Epithelial cell of proximal tubule (primary cell): Measurements from ENCODE around the gene SCGB3A2. TPM values are rescaled to one million over a fixed set of nuclear protein-coding genes. Genes with fewer than 3 reads are reported as not detected.
"Not testable (repeated sequence)": the region's sequence is repeated elsewhere in the genome, so short reads cannot be mapped to it uniquely, and the experiment has no call there.

Experiments
- DNase-seq: peaks from one replicate; pipeline ENCODE4 v3.0.0-alpha.2; 2011; ENCODE audit warnings: low read depth
- H3K4me3 ChIP-seq: 2 replicates; pipeline ENCODE4 v1.5.1; 2011; ENCODE audit warnings: low read depth, mild to moderate bottlenecking, low read length
- total RNA-seq: library from RNA; depleted of rRNA; stranded (reverse); fragments of >200 nt; gene quantifications from 2 replicates; pipeline ENCODE4 v1.2.3, GENCODE V29; 2015
- TF ChIP-seq, protein P1 (sequence below): conservative IDR thresholded peaks from 2 replicates; pipeline ENCODE4 v1.5.1; 2012; ENCODE audit warnings: low read depth, mild to moderate bottlenecking, low read length

SCGB3A2 gene
- total RNA-seq, 1 donor from 2014 or later: not detected

- DNase-seq: no peak
- TF ChIP-seq, protein P1, sequence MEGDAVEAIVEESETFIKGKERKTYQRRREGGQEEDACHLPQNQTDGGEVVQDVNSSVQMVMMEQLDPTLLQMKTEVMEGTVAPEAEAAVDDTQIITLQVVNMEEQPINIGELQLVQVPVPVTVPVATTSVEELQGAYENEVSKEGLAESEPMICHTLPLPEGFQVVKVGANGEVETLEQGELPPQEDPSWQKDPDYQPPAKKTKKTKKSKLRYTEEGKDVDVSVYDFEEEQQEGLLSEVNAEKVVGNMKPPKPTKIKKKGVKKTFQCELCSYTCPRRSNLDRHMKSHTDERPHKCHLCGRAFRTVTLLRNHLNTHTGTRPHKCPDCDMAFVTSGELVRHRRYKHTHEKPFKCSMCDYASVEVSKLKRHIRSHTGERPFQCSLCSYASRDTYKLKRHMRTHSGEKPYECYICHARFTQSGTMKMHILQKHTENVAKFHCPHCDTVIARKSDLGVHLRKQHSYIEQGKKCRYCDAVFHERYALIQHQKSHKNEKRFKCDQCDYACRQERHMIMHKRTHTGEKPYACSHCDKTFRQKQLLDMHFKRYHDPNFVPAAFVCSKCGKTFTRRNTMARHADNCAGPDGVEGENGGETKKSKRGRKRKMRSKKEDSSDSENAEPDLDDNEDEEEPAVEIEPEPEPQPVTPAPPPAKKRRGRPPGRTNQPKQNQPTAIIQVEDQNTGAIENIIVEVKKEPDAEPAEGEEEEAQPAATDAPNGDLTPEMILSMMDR: no peak
- H3K4me3 ChIP-seq: no peak overlapping the region
These were observed 17.9 kb upstream of the SCGB3A2 start for GRCh38 chr5:147860641-147861025.

DNA sequence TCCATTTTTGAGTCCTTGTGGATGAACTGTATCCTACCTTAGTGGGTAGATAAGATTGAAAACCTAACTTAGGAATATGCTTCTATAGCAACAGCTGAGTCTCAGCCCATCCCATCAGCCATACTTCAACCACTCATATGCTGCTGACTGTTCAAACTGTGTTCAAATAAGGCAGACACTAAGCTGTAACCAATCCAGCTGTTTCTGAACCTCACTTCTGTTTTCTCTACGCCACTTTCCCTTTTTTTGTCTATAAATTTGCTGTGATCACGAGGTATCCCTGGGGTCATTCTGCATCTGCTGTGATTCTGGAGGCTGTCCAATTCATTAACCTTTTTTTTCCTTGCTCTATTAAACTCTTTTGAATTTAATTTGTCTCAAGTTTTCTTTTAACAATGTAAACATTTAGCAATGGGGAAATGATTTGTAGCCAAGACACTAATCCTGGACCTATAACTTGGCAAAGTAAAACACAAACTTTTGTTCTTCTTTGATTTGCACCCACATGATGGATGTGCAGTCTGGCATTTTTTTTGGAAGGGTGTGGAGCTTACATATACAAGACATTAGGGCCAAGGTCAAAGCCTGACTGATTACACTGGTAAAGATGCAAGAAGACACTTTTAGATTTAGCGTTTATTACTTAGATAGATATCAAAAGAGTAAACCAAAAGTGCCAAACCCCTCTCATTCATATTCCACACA is 14.9 kb upstream of the SCGB3A2 start:
- TF ChIP-seq, protein P1: no peak
- no peak overlapping the region for H3K4me3 ChIP-seq
- no peak for DNase-seq

DNA sequence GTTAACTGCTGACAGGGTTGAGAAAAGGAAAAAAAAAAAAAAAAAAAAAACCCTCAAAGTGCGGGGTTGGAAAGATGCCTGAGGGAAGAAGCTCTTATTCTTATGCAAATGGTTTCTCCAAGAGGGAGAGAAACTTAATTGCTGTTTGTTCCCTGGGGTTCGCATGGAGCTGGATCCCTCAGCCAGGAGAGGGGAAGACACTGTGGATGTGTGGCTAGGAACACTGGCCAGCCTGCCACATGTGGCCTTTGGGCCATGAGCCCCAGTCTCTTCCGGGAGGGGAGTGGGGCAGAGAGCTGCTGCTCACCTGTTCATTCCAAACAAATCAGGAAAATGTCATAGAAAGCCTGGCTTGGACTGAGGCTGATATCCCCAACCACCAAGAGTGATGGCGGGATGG is 9.4 kb upstream of the SCGB3A2 start:
- no peak for DNase-seq
- TF ChIP-seq, protein P1: no peak

GRCh38 chr5:147869892-147870291 is 8.6 kb upstream of the SCGB3A2 start:
- not testable (repeated sequence) for H3K4me3 ChIP-seq, DNase-seq

More for the DNA sequence above, 9.4 kb upstream of the SCGB3A2 start:
- H3K4me3 ChIP-seq: no peak overlapping the region

DNA sequence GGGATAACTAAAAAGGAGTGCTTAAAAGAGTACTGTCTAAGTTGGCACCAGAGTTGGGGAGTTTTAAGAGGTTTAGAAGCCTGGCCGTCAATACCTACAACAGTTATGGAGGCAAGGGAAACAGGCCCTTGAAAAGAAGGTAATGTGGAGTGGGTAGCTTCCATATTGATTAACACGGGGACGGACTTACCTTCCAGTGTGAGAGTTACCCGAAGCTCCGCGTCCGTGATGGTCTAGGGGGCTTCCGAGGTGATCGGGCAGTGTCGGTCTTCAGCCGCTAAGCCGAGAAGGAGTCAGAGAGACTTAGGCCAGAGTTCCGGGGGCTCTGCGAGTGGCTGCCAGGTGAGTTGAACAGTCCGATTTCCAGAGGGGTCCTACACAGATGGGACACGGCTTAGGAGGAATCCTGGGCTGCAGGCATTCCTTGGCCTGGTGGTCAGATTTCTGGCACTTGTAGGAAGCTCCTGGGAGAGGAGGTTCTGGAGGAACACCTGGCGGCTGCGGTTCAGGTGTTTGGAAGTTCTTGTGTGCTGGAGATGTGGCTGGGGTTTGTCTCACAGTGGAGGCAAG is 6.4 kb upstream of the SCGB3A2 start:
- H3K4me3 ChIP-seq, DNase-seq: not testable (repeated sequence)

GRCh38 chr5:147872744-147873435 is 5.6 kb upstream of the SCGB3A2 start:
- not testable (repeated sequence) for DNase-seq, H3K4me3 ChIP-seq

- H3K4me3 ChIP-seq, DNase-seq: not testable (repeated sequence)
These were observed 4.2 kb upstream of the SCGB3A2 start for GRCh38 chr5:147874118-147874875.

GRCh38 chr5:147874910-147875367 is 3.6 kb upstream of the SCGB3A2 start:
- DNase-seq: no peak
- TF ChIP-seq, protein P1: no peak
- H3K4me3 ChIP-seq: no peak overlapping the region
